ENCODE measurements around the gene SORBS1. TPM values are rescaled to one million over a fixed set of nuclear protein-coding genes. Genes with fewer than 3 reads are reported as not detected.

The SORBS1 gene
- total and polyA plus RNA-seq, 9 of the 15 experiments (the other 6 are each of a cell fraction or from before 2014, with no cell fraction given) = 2.0 to 13.3 (median 6.5) TPM

DNA sequence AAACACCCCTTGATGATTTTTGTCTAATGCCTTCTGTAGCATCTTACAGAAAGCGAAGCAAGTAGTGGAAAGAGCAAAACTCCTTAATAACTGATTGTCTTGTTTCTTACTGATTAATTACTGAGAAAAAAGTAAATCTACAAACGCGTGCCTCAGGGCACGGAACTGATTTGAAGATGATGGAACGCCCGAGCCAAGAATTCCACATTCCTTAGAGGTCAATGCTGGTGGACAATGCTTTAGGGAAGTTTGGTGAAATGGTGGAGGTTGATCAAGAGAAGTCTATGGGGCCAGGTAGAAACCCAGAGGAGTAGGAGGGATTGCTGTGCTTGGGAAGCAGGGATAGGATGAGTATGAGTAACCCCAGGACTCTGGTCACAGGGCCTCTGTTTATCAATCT lies 5.0 kb upstream of the SORBS1 start:
- POLR2A ChIA-PET = no interaction called here
- peaks cover 2 to 4% of the 10 kb centered on the region in 2 experiments; a peak in 2 of 5 replicates for H3K4me1 ChIP-seq (replicated peaks in 1 of 2; ENCODE audit: control insufficient read depth in 2 of 2, insufficient read depth in 2 of 2, low read length in 2 of 2)
- H3K27ac ChIP-seq (ENCODE audit: extremely low read depth, low read depth, low read length) = no peak overlapping the region
- in situ Hi-C loops (cut with MboI) = no loop called here
- BruUV-seq (replicated peaks) = no TSS peak
- no peak for DNase-seq (ENCODE audit: extremely low read depth in 1 of 4, low spot score in 3 of 4)
- H3K9me1 ChIP-seq (ENCODE audit: control insufficient read depth, insufficient read depth, low read length) = no peaks in the 10 kb centered on the region
- WGBS (ENCODE audit: insufficient coverage, low coverage, missing lambda C conversion rate) = 90% methylated on average over 5 of the region's 6 CpGs
- no peaks in the 10 kb centered on the region for H3K79me2 ChIP-seq (ENCODE audit: control insufficient read depth, insufficient read depth, low read length)
- no peak overlapping the region for H3K4me3 ChIP-seq
- intact Hi-C loops (cut with micrococcal nuclease) = no loop called here
- no peak for ATAC-seq
- FAIRE-seq = no peak
- no peaks in the 10 kb centered on the region for H4K20me1 ChIP-seq (replicated peaks; ENCODE audit: control insufficient read depth, insufficient read depth, low read length)
- H3K4me2 ChIP-seq (ENCODE audit: insufficient read depth, low read length) = no peak overlapping the region
- H3K9ac ChIP-seq (ENCODE audit: insufficient read depth in 1 of 2, low read depth in 2 of 2, low read length in 2 of 2) = no peak overlapping the region
- H3K27me3 ChIP-seq (ENCODE audit: control insufficient read depth in 2 of 2, insufficient read depth in 2 of 2, low read length in 2 of 2) = no peaks in the 10 kb centered on the region
- no peaks in the 10 kb centered on the region for H3K36me3 ChIP-seq (ENCODE audit: control insufficient read depth, insufficient read depth, low read length)
- 0 out of 2 replicates have a peak overlapping the region, but pooled peaks have one; percentile 17 for H2AFZ ChIP-seq (ENCODE audit: low read depth, low read length)
- CTCF ChIA-PET (ENCODE audit: low intra/inter-chr PET ratio) = no interaction called here
- H3K9me3 ChIP-seq (replicated peaks; ENCODE audit: control insufficient read depth, insufficient read depth, low read depth, low read length) = no peaks in the 10 kb centered on the region; the same call in 1 of the 2 replicates
- TF ChIP-seq SNIP1 (IDR thresholded peaks at IDR 0.05; ENCODE audit: low read depth) = no peak
- TF ChIP-seq ATF4 (CRISPR knock-in tag; IDR thresholded peaks at IDR 0.05) = no peak
- no peak for TF ChIP-seq PCBP2 (IDR thresholded peaks at IDR 0.05; ENCODE audit: low read depth, low read length, poor library complexity, severe bottlenecking)
- no peak for TF ChIP-seq ZNF224 (CRISPR knock-in tag; IDR thresholded peaks at IDR 0.05)
- TF ChIP-seq, protein P1, sequence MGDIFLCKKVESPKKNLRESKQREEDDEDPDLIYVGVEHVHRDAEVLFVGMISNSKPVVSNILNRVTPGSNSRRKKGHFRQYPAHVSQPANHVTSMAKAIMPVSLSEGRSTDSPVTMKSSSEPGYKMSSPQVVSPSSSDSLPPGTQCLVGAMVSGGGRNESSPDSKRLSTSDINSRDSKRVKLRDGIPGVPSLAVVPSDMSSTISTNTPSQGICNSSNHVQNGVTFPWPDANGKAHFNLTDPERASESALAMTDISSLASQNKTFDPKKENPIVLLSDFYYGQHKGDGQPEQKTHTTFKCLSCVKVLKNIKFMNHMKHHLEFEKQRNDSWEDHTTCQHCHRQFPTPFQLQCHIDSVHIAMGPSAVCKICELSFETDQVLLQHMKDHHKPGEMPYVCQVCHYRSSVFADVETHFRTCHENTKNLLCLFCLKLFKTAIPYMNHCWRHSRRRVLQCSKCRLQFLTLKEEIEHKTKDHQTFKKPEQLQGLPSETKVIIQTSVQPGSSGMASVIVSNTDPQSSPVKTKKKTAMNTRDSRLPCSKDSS (IDR thresholded peaks at IDR 0.05; ENCODE audit: low read depth, partially characterized antibody) = no peak
- no peak for TF ChIP-seq MEF2D (tag; conservative IDR thresholded peaks at IDR 0.05; ENCODE audit: low read depth)
- no peak for TF ChIP-seq RB1 (IDR thresholded peaks at IDR 0.05; ENCODE audit: low read depth)
- TF ChIP-seq ZZZ3 (IDR thresholded peaks at IDR 0.05) = no peak
- no peak for TF ChIP-seq CEBPZ (IDR thresholded peaks at IDR 0.05; ENCODE audit: borderline replicate concordance, low read depth, low read length)
- TF ChIP-seq PRDM10 (IDR thresholded peaks at IDR 0.05; ENCODE audit: partially characterized antibody) = no peak
- no peak for TF ChIP-seq KDM5B (IDR thresholded peaks at IDR 0.05; ENCODE audit: insufficient replicate concordance, low read depth, low read length)
- TF ChIP-seq E2F3 (CRISPR knock-in tag; IDR thresholded peaks at IDR 0.05) = no peak
